ENCODE results near the gene ODF4. TPM values are rescaled to one million over a fixed set of nuclear protein-coding genes. Genes with fewer than 3 reads are reported as not detected.
"Not testable (repeated sequence)": the region's sequence is repeated elsewhere in the genome, so short reads cannot be mapped to it uniquely, and the experiment has no call there.

The ODF4 gene
- total RNA-seq, 4 donors from 2014 or later: not detected

GRCh38 chr17:8369944-8370343 is 30.3 kb downstream of the ODF4 start:
- Histone ChIP-seq H3K9me3 (no peaks in the 10 kb centered on the region), H3K27me3 (no peaks in the 10 kb centered on the region), H3K27ac (peak overlapping the region in 1 of 4 donors; percentile 60), H3K36me3 (peaks cover 0 to 17% of the 10 kb centered on the region in 2 donors), H3K4me3 (no peak overlapping the region), H3K4me1 (peaks cover 27 to 32% of the 10 kb centered on the region in 2 donors)
- in situ Hi-C loops (cut with MboI; ENCODE audit: low sequenced_read_pairs in 4 of 4): no loop called here
- no peak for DNase-seq
- no peak for ATAC-seq
- intact Hi-C loops (cut with DNase I; ENCODE audit: low total_unique reads): no loop called here
- TF ChIP-seq CTCF (IDR thresholded peaks at IDR 0.05 in 4 of 5, conservative IDR thresholded peaks at IDR 0.05 in 1 of 5) (no peak), POLR2A (IDR thresholded peaks at IDR 0.05) (no peak)

DNA sequence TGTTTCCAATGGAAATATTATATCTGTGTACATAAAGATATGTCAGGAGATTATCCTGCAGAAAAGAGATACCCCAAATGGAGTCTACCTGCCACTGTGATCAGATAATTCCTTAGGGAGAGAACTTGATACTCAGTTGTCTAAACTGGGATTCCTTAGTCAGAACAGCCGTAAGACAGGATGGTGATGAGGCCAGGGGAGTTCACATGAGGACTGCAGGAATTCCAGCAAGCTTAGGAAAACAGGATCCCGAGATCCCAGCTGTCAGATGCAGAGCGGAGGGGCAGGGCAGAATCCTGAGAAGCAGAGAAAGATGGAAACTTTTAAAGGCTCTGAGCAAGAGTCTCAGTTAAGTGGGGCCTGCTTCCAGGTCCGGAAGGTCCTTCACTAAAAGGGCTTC is 32.1 kb downstream of the ODF4 start:
- Histone ChIP-seq H3K9me3 (no peaks in the 10 kb centered on the region), H3K27me3 (no peaks in the 10 kb centered on the region), H3K4me3 (no peak overlapping the region), H3K36me3 (peaks cover 0 to 17% of the 10 kb centered on the region in 2 donors), H3K4me1 (peaks cover 34% of the 10 kb centered on the region in 2 donors), H3K27ac (peak overlapping the region; percentile 43 to 67 (median 54))
- in situ Hi-C loops (cut with MboI; ENCODE audit: low sequenced_read_pairs in 4 of 4): no loop called here
- DNase-seq: no peak
- ATAC-seq: peak; percentile 16 to 23
- TF ChIP-seq CTCF (IDR thresholded peaks at IDR 0.05 in 4 of 5, conservative IDR thresholded peaks at IDR 0.05 in 1 of 5) (no peak), POLR2A (IDR thresholded peaks at IDR 0.05) (no peak)
- intact Hi-C loops (cut with DNase I; ENCODE audit: low total_unique reads): no loop called here

GRCh38 chr17:8372422-8372821 is 32.8 kb downstream of the ODF4 start:
- in situ Hi-C loops (cut with MboI; ENCODE audit: low sequenced_read_pairs in 4 of 4): no loop called here
- peak overlapping the region; percentile 43 to 67 (median 54) for H3K27ac ChIP-seq
- peaks cover 0 to 22% of the 10 kb centered on the region in 2 donors for H3K36me3 ChIP-seq

GRCh38 chr17:8373856-8374255 is 34.2 kb downstream of the ODF4 start:
- H3K4me3 ChIP-seq; DNase-seq; in situ Hi-C loops (cut with MboI; ENCODE audit: low sequenced_read_pairs in 4 of 4); H3K27me3 ChIP-seq; ATAC-seq; intact Hi-C loops (cut with DNase I; ENCODE audit: low total_unique reads); H3K9me3 ChIP-seq; H3K27ac ChIP-seq: not testable (repeated sequence)
- Histone ChIP-seq H3K36me3 (peaks cover 0 to 32% of the 10 kb centered on the region in 2 donors), H3K4me1 (peaks cover 39 to 41% of the 10 kb centered on the region in 2 donors)

More at GRCh38 chr17:8372422-8372821, 32.8 kb downstream of the ODF4 start:
- TF ChIP-seq CTCF (IDR thresholded peaks at IDR 0.05 in 4 of 5, conservative IDR thresholded peaks at IDR 0.05 in 1 of 5) (no peak), POLR2A (IDR thresholded peaks at IDR 0.05) (no peak)
- intact Hi-C loops (cut with DNase I; ENCODE audit: low total_unique reads): no loop called here
- ATAC-seq (no peak), DNase-seq (no peak)
- Histone ChIP-seq H3K4me3 (no peak overlapping the region), H3K9me3 (no peaks in the 10 kb centered on the region), H3K27me3 (no peaks in the 10 kb centered on the region), H3K4me1 (peaks cover 39 to 40% of the 10 kb centered on the region in 2 donors)

GRCh38 chr17:8375738-8376259 is 36.2 kb downstream of the ODF4 start:
- intact Hi-C loops (cut with DNase I; ENCODE audit: low total_unique reads): loop anchor here (1.0 to 5.0 kb wide), 2 partner anchors 154 to 533 kb away; no protein-coding TSS in a partner anchor
- H3K36me3 ChIP-seq: peaks cover 0 to 39% of the 10 kb centered on the region in 2 donors
- peak overlapping the region; percentile 72 to 95 (median 84) for H3K4me3 ChIP-seq
- TF ChIP-seq POLR2A (IDR thresholded peaks at IDR 0.05): no peak
- TF ChIP-seq CTCF (IDR thresholded peaks at IDR 0.05 in 4 of 5, conservative IDR thresholded peaks at IDR 0.05 in 1 of 5): no peak
- peaks cover 35 to 46% of the 10 kb centered on the region in 2 donors for H3K4me1 ChIP-seq
- peak overlapping the region; percentile 90 to 93 (median 92) for H3K27ac ChIP-seq
- no peak for DNase-seq
- peak; percentile 7 to 14 for ATAC-seq
- H3K9me3 ChIP-seq: no peaks in the 10 kb centered on the region
- H3K27me3 ChIP-seq: no peaks in the 10 kb centered on the region
- in situ Hi-C loops (cut with MboI; ENCODE audit: low sequenced_read_pairs in 4 of 4): no loop called here

All from gastrocnemius medialis (tissue), 4 donors.